AG09319 (cell line): ENCODE results near the gene SRP54.

Experiments used
- DNase-seq: peaks from one replicate; pipeline ENCODE4 v3.0.0-alpha.2; 2010; ENCODE audit warnings: low read depth; ENCODE audit errors: extremely low read depth
- TF ChIP-seq, protein P1 (sequence below): IDR thresholded peaks from 2 replicates; pipeline ENCODE4 v1.5.1; 2011; ENCODE audit warnings: low read depth, mild to moderate bottlenecking, inconsistent platforms, low read length, moderate library complexity

The SRP54 gene

DNA sequence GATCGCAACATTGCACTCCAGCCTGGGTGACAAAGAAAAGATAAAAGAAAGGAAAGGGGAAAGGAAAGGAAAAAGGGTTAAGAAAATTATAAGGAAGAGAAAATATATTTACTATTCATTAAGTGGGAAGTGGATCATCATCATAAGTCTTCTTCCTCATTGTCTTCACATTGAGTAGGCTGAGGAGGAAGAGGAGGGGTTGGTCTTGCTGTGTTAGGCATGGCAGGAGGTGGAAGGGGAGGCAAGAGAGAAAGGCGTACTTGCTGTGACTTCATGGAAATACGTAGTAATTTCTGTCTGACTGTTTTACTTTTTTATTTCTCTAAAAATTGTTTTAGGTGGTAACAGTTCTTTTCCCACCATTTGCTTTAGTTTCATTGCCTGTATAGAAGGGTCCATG lies 89.4 kb downstream of the SRP54 start:
- TF ChIP-seq, protein P1, sequence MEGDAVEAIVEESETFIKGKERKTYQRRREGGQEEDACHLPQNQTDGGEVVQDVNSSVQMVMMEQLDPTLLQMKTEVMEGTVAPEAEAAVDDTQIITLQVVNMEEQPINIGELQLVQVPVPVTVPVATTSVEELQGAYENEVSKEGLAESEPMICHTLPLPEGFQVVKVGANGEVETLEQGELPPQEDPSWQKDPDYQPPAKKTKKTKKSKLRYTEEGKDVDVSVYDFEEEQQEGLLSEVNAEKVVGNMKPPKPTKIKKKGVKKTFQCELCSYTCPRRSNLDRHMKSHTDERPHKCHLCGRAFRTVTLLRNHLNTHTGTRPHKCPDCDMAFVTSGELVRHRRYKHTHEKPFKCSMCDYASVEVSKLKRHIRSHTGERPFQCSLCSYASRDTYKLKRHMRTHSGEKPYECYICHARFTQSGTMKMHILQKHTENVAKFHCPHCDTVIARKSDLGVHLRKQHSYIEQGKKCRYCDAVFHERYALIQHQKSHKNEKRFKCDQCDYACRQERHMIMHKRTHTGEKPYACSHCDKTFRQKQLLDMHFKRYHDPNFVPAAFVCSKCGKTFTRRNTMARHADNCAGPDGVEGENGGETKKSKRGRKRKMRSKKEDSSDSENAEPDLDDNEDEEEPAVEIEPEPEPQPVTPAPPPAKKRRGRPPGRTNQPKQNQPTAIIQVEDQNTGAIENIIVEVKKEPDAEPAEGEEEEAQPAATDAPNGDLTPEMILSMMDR, result no peak

GRCh38 chr14:35073486-35073885 lies 90.7 kb downstream of the SRP54 start:
- TF ChIP-seq, protein P1, result no peak
- DNase-seq, result no peak

More for the DNA sequence above, 89.4 kb downstream of the SRP54 start:
- no peak for DNase-seq

GRCh38 chr14:35078082-35078481 lies 95.3 kb downstream of the SRP54 start:
- DNase-seq, result no peak
- TF ChIP-seq, protein P1, result no peak
